DLD1 (cell line): ENCODE results near the gene COL26A1.

Source experiments
- in situ Hi-C: cut with HindIII; loops from 2 replicates; pipeline ENCODE4 v1.10.0; 2017; ENCODE audit warnings: low sequenced_read_pairs

Gene COL26A1

GRCh38 chr7:101562531-101563197 is 200.0 kb downstream of the COL26A1 start:
- in situ Hi-C loops, result no loop called here

GRCh38 chr7:101563198-101563901 is 200.7 kb downstream of the COL26A1 start:
- in situ Hi-C loops, result no loop called here

- in situ Hi-C loops, result no loop called here
These were observed 201.5 kb downstream of the COL26A1 start for GRCh38 chr7:101563943-101564777.

- in situ Hi-C loops, result no loop called here
These were observed 202.1 kb downstream of the COL26A1 start for GRCh38 chr7:101564778-101565211.

GRCh38 chr7:101565601-101566209 is 203.0 kb downstream of the COL26A1 start:
- in situ Hi-C loops, result no loop called here

GRCh38 chr7:101567230-101567629 is 204.6 kb downstream of the COL26A1 start:
- in situ Hi-C loops, result no loop called here

GRCh38 chr7:101572156-101572555 is 209.5 kb downstream of the COL26A1 start:
- in situ Hi-C loops, result no loop called here

GRCh38 chr7:101575168-101575567 is 212.5 kb downstream of the COL26A1 start:
- in situ Hi-C loops, result no loop called here

GRCh38 chr7:101575721-101576120 is 213.0 kb downstream of the COL26A1 start:
- in situ Hi-C loops, result no loop called here

- in situ Hi-C loops, result no loop called here
These were observed 214.3 kb downstream of the COL26A1 start for GRCh38 chr7:101576998-101577397.

GRCh38 chr7:101578552-101578951 is 215.9 kb downstream of the COL26A1 start:
- in situ Hi-C loops, result no loop called here

- in situ Hi-C loops, result no loop called here
These were observed 217.9 kb downstream of the COL26A1 start for GRCh38 chr7:101580596-101580995.

GRCh38 chr7:101581891-101582290 is 219.2 kb downstream of the COL26A1 start:
- in situ Hi-C loops, result no loop called here

GRCh38 chr7:101582971-101583370 is 220.3 kb downstream of the COL26A1 start:
- in situ Hi-C loops, result no loop called here

GRCh38 chr7:101586078-101586905 is 223.6 kb downstream of the COL26A1 start:
- in situ Hi-C loops, result no loop called here

- in situ Hi-C loops, result no loop called here
These were observed 224.4 kb downstream of the COL26A1 start for GRCh38 chr7:101586906-101587677.

- in situ Hi-C loops, result no loop called here
These were observed 225.7 kb downstream of the COL26A1 start for GRCh38 chr7:101588131-101588935.

- in situ Hi-C loops, result no loop called here
These were observed 226.4 kb downstream of the COL26A1 start for GRCh38 chr7:101589052-101589451.
